Measurements from ENCODE around the gene PFKFB3.
"Not testable (repeated sequence)": the region's sequence is repeated elsewhere in the genome, so short reads cannot be mapped to it uniquely, and the experiment has no call there.

PFKFB3 gene

GRCh38 chr10:6244510-6244909 lies 41.8 kb downstream of the PFKFB3 start:
- Mint-ChIP-seq H3K9me3 (no peaks in the 10 kb centered on the region), H3K4me1 (no peaks in the 10 kb centered on the region), H3K27ac (no peak overlapping the region), H3K4me3 (no peak overlapping the region), H3K36me3 (peaks cover 27% of the 10 kb centered on the region), H3K27me3 (no peaks in the 10 kb centered on the region)
- no peak for ATAC-seq

DNA sequence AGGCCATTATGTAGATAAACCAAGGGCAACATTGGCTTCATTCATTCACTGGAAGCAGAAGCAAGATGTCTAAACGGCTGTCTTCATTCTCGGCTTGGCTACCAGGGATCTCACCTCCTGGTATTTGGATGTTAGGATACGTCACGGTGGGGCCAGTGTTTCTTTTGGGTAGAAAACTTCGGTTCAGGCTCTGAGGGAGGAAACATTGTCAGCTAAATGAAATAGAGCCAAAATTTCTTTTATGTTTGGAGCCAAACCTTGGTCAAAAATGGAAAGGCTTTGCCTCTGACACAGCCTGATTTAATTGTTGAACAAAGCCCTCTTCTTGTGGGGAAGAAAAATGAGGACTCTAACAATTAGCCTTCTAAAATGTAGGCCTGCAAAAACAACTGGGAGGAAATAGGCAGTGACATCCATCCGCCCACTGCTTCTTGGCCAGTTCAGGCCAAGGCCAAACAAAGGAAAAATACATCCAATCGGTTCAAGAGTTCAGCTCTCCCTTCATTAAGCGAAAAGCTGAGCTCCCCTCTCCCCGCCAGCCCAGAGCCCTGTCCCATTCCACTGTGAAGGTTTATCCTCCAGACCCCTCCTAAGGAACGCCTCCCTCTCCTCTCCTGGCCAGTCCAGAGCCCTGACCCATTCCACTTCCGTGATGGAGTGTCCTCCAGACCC lies 44.4 kb downstream of the PFKFB3 start:
- Mint-ChIP-seq H3K27ac (no peak overlapping the region), H3K4me1 (peaks cover 5% of the 10 kb centered on the region)
- no peak for ATAC-seq

GRCh38 chr10:6248908-6249307 lies 46.2 kb downstream of the PFKFB3 start:
- H3K4me1 Mint-ChIP-seq, H3K27ac Mint-ChIP-seq, H3K36me3 Mint-ChIP-seq, ATAC-seq, H3K27me3 Mint-ChIP-seq, H3K4me3 Mint-ChIP-seq, H3K9me3 Mint-ChIP-seq: not testable (repeated sequence)

More for the DNA sequence above, 44.4 kb downstream of the PFKFB3 start:
- peaks cover 15% of the 10 kb centered on the region for H3K36me3 Mint-ChIP-seq
- H3K4me3 Mint-ChIP-seq = no peak overlapping the region
- H3K27me3 Mint-ChIP-seq = no peaks in the 10 kb centered on the region
- H3K9me3 Mint-ChIP-seq = no peaks in the 10 kb centered on the region

- peaks cover 5% of the 10 kb centered on the region for H3K4me1 Mint-ChIP-seq
- no peak for ATAC-seq
- no peak overlapping the region for H3K4me3 Mint-ChIP-seq
- H3K9me3 Mint-ChIP-seq = no peaks in the 10 kb centered on the region
- H3K36me3 Mint-ChIP-seq = peaks cover 5% of the 10 kb centered on the region
- H3K27ac Mint-ChIP-seq = no peak overlapping the region
- no peaks in the 10 kb centered on the region for H3K27me3 Mint-ChIP-seq
Measured at GRCh38 chr10:6249698-6250097, 47.0 kb downstream of the PFKFB3 start.

DNA sequence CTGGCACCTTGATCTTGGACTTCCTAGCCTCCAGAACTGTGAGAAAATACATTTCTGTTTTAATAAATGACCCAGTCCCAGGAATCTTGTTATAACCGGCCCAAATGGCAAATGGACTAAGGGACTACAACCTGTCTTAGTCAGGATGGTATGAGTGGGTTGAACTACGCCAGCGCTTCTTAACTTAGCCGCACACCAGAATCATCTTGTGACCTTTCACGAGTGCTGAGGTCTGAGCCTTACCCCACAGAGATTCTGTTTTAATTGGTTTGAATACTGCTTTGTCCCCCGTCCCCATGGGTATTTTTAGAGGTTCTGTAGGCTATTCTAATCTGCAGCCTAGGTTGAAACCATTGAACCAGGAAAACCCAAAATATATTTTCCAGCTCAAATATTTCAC lies 48.0 kb downstream of the PFKFB3 start:
- peaks cover 5% of the 10 kb centered on the region for H3K36me3 Mint-ChIP-seq
- H3K27me3 Mint-ChIP-seq = no peaks in the 10 kb centered on the region
- H3K27ac Mint-ChIP-seq = no peak overlapping the region
- no peaks in the 10 kb centered on the region for H3K9me3 Mint-ChIP-seq
- no peak overlapping the region for H3K4me3 Mint-ChIP-seq
- peak; percentile 45 for ATAC-seq
- peaks cover 5% of the 10 kb centered on the region for H3K4me1 Mint-ChIP-seq

DNA sequence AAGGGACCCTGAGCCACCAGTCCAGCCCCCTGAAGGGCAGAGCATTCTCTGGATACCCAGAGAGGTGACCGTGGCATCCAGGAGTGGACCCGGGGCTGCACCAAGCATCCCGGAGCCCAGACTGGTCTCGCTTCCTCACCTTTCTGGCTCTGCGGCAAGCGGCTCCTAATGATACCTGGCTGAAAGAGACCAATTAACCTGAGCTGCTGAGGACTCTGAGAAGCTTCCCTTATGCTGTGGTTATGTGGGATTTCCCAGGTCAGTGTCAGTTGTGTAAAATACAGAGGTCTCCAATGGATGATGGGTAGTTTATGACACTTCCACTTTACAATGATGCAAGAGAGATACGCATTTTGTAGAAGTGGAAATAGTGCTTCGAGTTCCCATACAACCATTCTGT lies 51.5 kb downstream of the PFKFB3 start:
- H3K27me3 Mint-ChIP-seq = no peaks in the 10 kb centered on the region
- peaks cover 10% of the 10 kb centered on the region for H3K4me1 Mint-ChIP-seq
- H3K4me3 Mint-ChIP-seq = no peak overlapping the region
- H3K36me3 Mint-ChIP-seq = peaks cover 5% of the 10 kb centered on the region
- ATAC-seq = peak; percentile 72
- H3K9me3 Mint-ChIP-seq = peaks cover 4% of the 10 kb centered on the region
- H3K27ac Mint-ChIP-seq = peak overlapping the region; percentile 26

- no peaks in the 10 kb centered on the region for H3K27me3 Mint-ChIP-seq
- no peak for ATAC-seq
- H3K36me3 Mint-ChIP-seq = peaks cover 12% of the 10 kb centered on the region
- no peak overlapping the region for H3K27ac Mint-ChIP-seq
- no peak overlapping the region for H3K4me3 Mint-ChIP-seq
- H3K4me1 Mint-ChIP-seq = peaks cover 10% of the 10 kb centered on the region
- peaks cover 8% of the 10 kb centered on the region for H3K9me3 Mint-ChIP-seq
Measured at GRCh38 chr10:6255548-6256061, 52.9 kb downstream of the PFKFB3 start.

- ATAC-seq = no peak
- H3K4me1 Mint-ChIP-seq = peaks cover 6% of the 10 kb centered on the region
- H3K27me3 Mint-ChIP-seq = no peaks in the 10 kb centered on the region
- peaks cover 18% of the 10 kb centered on the region for H3K36me3 Mint-ChIP-seq
- no peak overlapping the region for H3K4me3 Mint-ChIP-seq
- peak overlapping the region; percentile 30 for H3K27ac Mint-ChIP-seq
- H3K9me3 Mint-ChIP-seq = peaks cover 12% of the 10 kb centered on the region
Measured at GRCh38 chr10:6256439-6256838, 53.7 kb downstream of the PFKFB3 start.

- Mint-ChIP-seq H3K27ac (no peak overlapping the region), H3K9me3 (peaks cover 15% of the 10 kb centered on the region), H3K4me1 (peaks cover 5% of the 10 kb centered on the region), H3K36me3 (peaks cover 25% of the 10 kb centered on the region), H3K27me3 (no peaks in the 10 kb centered on the region), H3K4me3 (no peak overlapping the region)
- no peak for ATAC-seq
Measured at GRCh38 chr10:6259153-6259552, 56.4 kb downstream of the PFKFB3 start.

GRCh38 chr10:6260843-6261242 lies 58.1 kb downstream of the PFKFB3 start:
- Mint-ChIP-seq H3K27me3 (no peaks in the 10 kb centered on the region), H3K36me3 (peaks cover 25% of the 10 kb centered on the region), H3K27ac (no peak overlapping the region), H3K4me3 (no peak overlapping the region), H3K9me3 (peaks cover 15% of the 10 kb centered on the region), H3K4me1 (peaks cover 5% of the 10 kb centered on the region)
- no peak for ATAC-seq

GRCh38 chr10:6267941-6268340 lies 65.2 kb downstream of the PFKFB3 start:
- H3K9me3 Mint-ChIP-seq = no peaks in the 10 kb centered on the region
- no peaks in the 10 kb centered on the region for H3K27me3 Mint-ChIP-seq
- peaks cover 43% of the 10 kb centered on the region for H3K4me1 Mint-ChIP-seq
- no peak for ATAC-seq
- H3K36me3 Mint-ChIP-seq = no peaks in the 10 kb centered on the region
- peak overlapping the region; percentile 89 for H3K27ac Mint-ChIP-seq
- no peak overlapping the region for H3K4me3 Mint-ChIP-seq

DNA sequence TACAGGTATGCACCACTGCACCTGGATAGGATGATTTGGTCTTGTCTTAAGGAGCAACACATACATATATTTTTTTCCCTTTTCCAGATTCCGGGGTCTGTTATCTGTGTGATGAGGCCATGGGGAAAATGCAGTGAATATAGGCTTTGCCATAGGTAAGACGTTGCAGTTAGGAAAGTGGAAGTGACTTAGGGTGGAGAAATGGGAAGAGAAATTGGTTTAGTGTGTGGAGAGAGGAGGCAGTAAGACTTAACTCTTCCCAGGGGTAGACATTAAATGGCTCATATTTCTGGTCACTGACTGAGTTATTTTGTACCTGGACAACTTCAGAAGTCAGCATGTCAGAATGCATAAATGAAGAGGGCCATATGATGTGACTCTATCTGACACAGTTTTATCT lies 66.7 kb downstream of the PFKFB3 start:
- Mint-ChIP-seq H3K4me1 (peaks cover 43% of the 10 kb centered on the region), H3K27me3 (no peaks in the 10 kb centered on the region), H3K9me3 (no peaks in the 10 kb centered on the region), H3K4me3 (no peak overlapping the region), H3K36me3 (no peaks in the 10 kb centered on the region), H3K27ac (peak overlapping the region; percentile 84)
- ATAC-seq = no peak

DNA sequence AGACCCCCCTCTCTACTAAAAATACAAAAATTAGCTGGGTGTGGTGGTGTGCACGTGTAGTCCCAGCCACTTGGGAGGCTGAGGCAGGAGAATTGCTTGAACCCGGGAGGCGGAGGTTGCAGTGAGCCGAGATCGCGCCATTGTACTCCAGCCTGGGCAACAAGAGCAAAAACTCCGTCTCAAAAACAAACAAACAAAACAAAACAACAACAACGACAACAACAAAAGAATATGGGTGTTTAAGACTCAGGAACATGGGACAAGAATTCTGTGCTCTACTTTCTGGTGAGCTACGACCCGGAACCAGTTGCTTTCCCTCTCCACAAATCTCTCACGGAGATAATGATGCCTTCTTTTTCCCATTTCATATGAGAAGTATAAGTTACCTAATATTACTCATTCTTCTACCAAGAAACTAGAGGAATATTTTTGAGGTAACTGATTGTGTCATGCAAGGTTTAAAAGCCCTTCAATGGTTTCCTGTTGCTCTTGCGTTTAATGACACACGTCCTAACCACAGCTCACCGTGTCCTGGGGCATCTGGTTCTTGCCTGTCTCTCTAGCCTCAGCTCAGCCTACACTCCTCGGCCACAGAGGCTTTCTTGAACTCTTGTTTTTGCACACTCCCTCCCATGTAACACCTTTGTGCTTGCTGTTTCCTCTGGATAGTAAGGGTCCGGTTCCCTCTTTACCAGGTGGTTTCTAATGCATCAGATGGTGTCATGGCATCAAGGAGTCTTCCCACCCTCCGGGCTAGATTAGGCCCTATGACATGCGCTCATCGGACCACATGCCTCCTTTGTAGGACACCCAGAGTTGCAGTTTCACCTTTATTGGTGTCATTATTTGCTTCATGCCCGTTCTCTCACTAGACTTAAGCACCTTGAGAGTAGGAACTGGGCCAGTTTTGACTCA lies 67.5 kb downstream of the PFKFB3 start:
- H3K9me3 Mint-ChIP-seq = no peaks in the 10 kb centered on the region
- no peaks in the 10 kb centered on the region for H3K36me3 Mint-ChIP-seq
- ATAC-seq = peak; percentile 90
- no peak overlapping the region for H3K4me3 Mint-ChIP-seq
- peaks cover 48% of the 10 kb centered on the region for H3K4me1 Mint-ChIP-seq
- H3K27ac Mint-ChIP-seq = peak overlapping the region; percentile 84
- no peaks in the 10 kb centered on the region for H3K27me3 Mint-ChIP-seq

DNA sequence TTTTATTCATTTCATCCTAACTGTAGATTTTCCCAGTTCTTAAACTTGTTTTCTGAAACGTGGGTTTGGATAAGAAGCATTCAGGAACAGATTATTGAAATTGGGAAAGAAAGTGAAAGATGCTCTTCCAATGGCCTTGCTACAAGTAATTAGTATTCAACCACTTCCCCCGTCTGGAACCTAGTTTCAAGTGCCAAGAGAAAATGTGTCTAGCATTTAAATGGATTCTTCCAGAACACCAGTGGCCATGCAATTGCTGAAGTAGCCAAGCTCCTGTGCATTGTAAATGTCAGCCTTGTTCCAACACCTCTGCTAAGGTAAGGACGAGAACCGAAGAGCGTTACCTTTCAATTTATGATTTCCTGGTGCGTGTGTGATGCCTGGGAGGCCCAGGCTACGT lies 68.2 kb downstream of the PFKFB3 start:
- peak overlapping the region; percentile 84 for H3K27ac Mint-ChIP-seq
- H3K4me3 Mint-ChIP-seq = no peak overlapping the region
- no peak for ATAC-seq
- no peaks in the 10 kb centered on the region for H3K9me3 Mint-ChIP-seq
- H3K4me1 Mint-ChIP-seq = peaks cover 54% of the 10 kb centered on the region
- H3K27me3 Mint-ChIP-seq = no peaks in the 10 kb centered on the region
- H3K36me3 Mint-ChIP-seq = no peaks in the 10 kb centered on the region

GRCh38 chr10:6271663-6272062 lies 68.9 kb downstream of the PFKFB3 start:
- Mint-ChIP-seq H3K4me1 (peaks cover 50% of the 10 kb centered on the region), H3K4me3 (no peak overlapping the region), H3K27ac (peak overlapping the region; percentile 84), H3K36me3 (no peaks in the 10 kb centered on the region), H3K9me3 (no peaks in the 10 kb centered on the region), H3K27me3 (no peaks in the 10 kb centered on the region)
- ATAC-seq = no peak

DNA sequence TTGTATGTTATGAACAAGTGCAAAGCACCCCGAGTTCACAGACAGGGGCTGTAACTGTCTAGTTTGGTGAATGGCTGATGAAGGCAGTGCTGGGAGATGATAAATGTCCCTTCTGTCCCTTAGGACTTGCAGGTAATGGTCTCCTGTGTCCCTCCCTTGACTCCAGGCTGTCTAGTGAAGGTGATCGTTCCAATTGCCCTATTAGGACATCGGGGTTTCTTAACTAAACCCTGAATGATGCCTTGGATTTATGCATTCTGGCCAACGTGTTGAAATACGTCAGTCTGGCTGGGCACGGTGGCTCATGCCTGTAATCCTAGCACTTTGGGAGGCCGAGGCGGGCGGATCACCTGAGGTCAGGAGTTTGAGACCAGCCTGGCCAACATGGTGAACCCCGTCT lies 69.4 kb downstream of the PFKFB3 start:
- Mint-ChIP-seq H3K27ac (no peak overlapping the region), H3K4me3 (no peak overlapping the region), H3K9me3 (no peaks in the 10 kb centered on the region), H3K36me3 (no peaks in the 10 kb centered on the region), H3K27me3 (no peaks in the 10 kb centered on the region), H3K4me1 (peaks cover 46% of the 10 kb centered on the region)
- no peak for ATAC-seq

All from stimulated activated memory B cell treated with anti-CD40 and anti-IgM and Interleukin-4, amounts not matched to agents 10 μg/mL and 1 μg/mL and 100 μg/mL, for 72 hours (primary cell).